ENCODE data around the gene BACH2.

The BACH2 gene

GRCh38 chr6:90322976-90323474 lies 26.4 kb upstream of the BACH2 start:
- no peak overlapping the region for H3K9ac ChIP-seq (ENCODE audit: low read length)
- peaks cover 3% of the 10 kb centered on the region; the same call in 1 of the 2 replicates for H3K4me1 ChIP-seq (ENCODE audit: control insufficient read depth, insufficient read depth, low read length)
- no peak overlapping the region for H3K27ac ChIP-seq (ENCODE audit: low read depth, low read length)
- no peaks in the 10 kb centered on the region for H3K9me3 ChIP-seq (ENCODE audit: control insufficient read depth, insufficient read depth, low read depth, low read length)
- no peak overlapping the region for H3K4me3 ChIP-seq (ENCODE audit: low read depth, low read length)
- H3K27me3 ChIP-seq (ENCODE audit: control insufficient read depth, insufficient read depth, low read length), result no peaks in the 10 kb centered on the region
- no peaks in the 10 kb centered on the region for H3K36me3 ChIP-seq (ENCODE audit: control insufficient read depth, insufficient read depth, low read length)

- Histone ChIP-seq H3K36me3 (ENCODE audit: control insufficient read depth, insufficient read depth, low read length) (no peaks in the 10 kb centered on the region), H3K27me3 (ENCODE audit: control insufficient read depth, insufficient read depth, low read length) (no peaks in the 10 kb centered on the region), H3K9ac (ENCODE audit: low read length) (no peak overlapping the region), H3K9me3 (ENCODE audit: control insufficient read depth, insufficient read depth, low read depth, low read length) (no peaks in the 10 kb centered on the region), H3K4me1 (ENCODE audit: control insufficient read depth, insufficient read depth, low read length) (no peaks in the 10 kb centered on the region), H3K4me3 (ENCODE audit: low read depth, low read length) (no peak overlapping the region), H3K27ac (ENCODE audit: low read depth, low read length) (no peak overlapping the region)
Observed at GRCh38 chr6:90319979-90320685, 23.5 kb upstream of the BACH2 start.

GRCh38 chr6:90319044-90319443 lies 22.4 kb upstream of the BACH2 start:
- H3K4me1 ChIP-seq (ENCODE audit: control insufficient read depth, insufficient read depth, low read length), result no peaks in the 10 kb centered on the region
- no peak overlapping the region for H3K4me3 ChIP-seq (ENCODE audit: low read depth, low read length)
- no peak overlapping the region for H3K27ac ChIP-seq (ENCODE audit: low read depth, low read length)

GRCh38 chr6:90315986-90316385 lies 19.3 kb upstream of the BACH2 start:
- Histone ChIP-seq H3K27me3 (ENCODE audit: control insufficient read depth, insufficient read depth, low read length) (no peaks in the 10 kb centered on the region), H3K27ac (ENCODE audit: low read depth, low read length) (no peak overlapping the region), H3K9me3 (ENCODE audit: control insufficient read depth, insufficient read depth, low read depth, low read length) (no peaks in the 10 kb centered on the region), H3K9ac (ENCODE audit: low read length) (no peak overlapping the region), H3K4me3 (ENCODE audit: low read depth, low read length) (no peak overlapping the region), H3K4me1 (ENCODE audit: control insufficient read depth, insufficient read depth, low read length) (no peaks in the 10 kb centered on the region), H3K36me3 (ENCODE audit: control insufficient read depth, insufficient read depth, low read length) (no peaks in the 10 kb centered on the region)

More at GRCh38 chr6:90319044-90319443, 22.4 kb upstream of the BACH2 start:
- Histone ChIP-seq H3K9me3 (ENCODE audit: control insufficient read depth, insufficient read depth, low read depth, low read length) (no peaks in the 10 kb centered on the region), H3K9ac (ENCODE audit: low read length) (no peak overlapping the region), H3K36me3 (ENCODE audit: control insufficient read depth, insufficient read depth, low read length) (no peaks in the 10 kb centered on the region), H3K27me3 (ENCODE audit: control insufficient read depth, insufficient read depth, low read length) (no peaks in the 10 kb centered on the region)

- no peaks in the 10 kb centered on the region for H3K9me3 ChIP-seq (ENCODE audit: control insufficient read depth, insufficient read depth, low read depth, low read length)
- H3K4me1 ChIP-seq (ENCODE audit: control insufficient read depth, insufficient read depth, low read length), result no peaks in the 10 kb centered on the region
- H3K9ac ChIP-seq (ENCODE audit: low read length), result no peak overlapping the region
- no peak overlapping the region for H3K27ac ChIP-seq (ENCODE audit: low read depth, low read length)
- no peak overlapping the region for H3K4me3 ChIP-seq (ENCODE audit: low read depth, low read length)
- H3K36me3 ChIP-seq (ENCODE audit: control insufficient read depth, insufficient read depth, low read length), result no peaks in the 10 kb centered on the region
- no peaks in the 10 kb centered on the region for H3K27me3 ChIP-seq (ENCODE audit: control insufficient read depth, insufficient read depth, low read length)
Observed at GRCh38 chr6:90315354-90315950, 18.8 kb upstream of the BACH2 start.

GRCh38 chr6:90314514-90314913 lies 17.9 kb upstream of the BACH2 start:
- Histone ChIP-seq H3K4me3 (ENCODE audit: low read depth, low read length) (no peak overlapping the region), H3K4me1 (ENCODE audit: control insufficient read depth, insufficient read depth, low read length) (no peaks in the 10 kb centered on the region), H3K9ac (ENCODE audit: low read length) (no peak overlapping the region), H3K9me3 (ENCODE audit: control insufficient read depth, insufficient read depth, low read depth, low read length) (no peaks in the 10 kb centered on the region), H3K27ac (ENCODE audit: low read depth, low read length) (no peak overlapping the region), H3K27me3 (ENCODE audit: control insufficient read depth, insufficient read depth, low read length) (no peaks in the 10 kb centered on the region), H3K36me3 (ENCODE audit: control insufficient read depth, insufficient read depth, low read length) (no peaks in the 10 kb centered on the region)

- H3K4me1 ChIP-seq (ENCODE audit: control insufficient read depth, insufficient read depth, low read length), result no peaks in the 10 kb centered on the region
- H3K36me3 ChIP-seq (ENCODE audit: control insufficient read depth, insufficient read depth, low read length), result no peaks in the 10 kb centered on the region
- H3K4me3 ChIP-seq (ENCODE audit: low read depth, low read length), result no peak overlapping the region
- no peak overlapping the region for H3K9ac ChIP-seq (ENCODE audit: low read length)
- H3K27me3 ChIP-seq (ENCODE audit: control insufficient read depth, insufficient read depth, low read length), result no peaks in the 10 kb centered on the region
- no peaks in the 10 kb centered on the region for H3K9me3 ChIP-seq (ENCODE audit: control insufficient read depth, insufficient read depth, low read depth, low read length)
- H3K27ac ChIP-seq (ENCODE audit: low read depth, low read length), result no peak overlapping the region
Observed at GRCh38 chr6:90311569-90311968, 14.9 kb upstream of the BACH2 start.

GRCh38 chr6:90305800-90306448 lies 9.3 kb upstream of the BACH2 start:
- Histone ChIP-seq H3K9me3 (ENCODE audit: control insufficient read depth, insufficient read depth, low read depth, low read length) (no peaks in the 10 kb centered on the region), H3K4me3 (ENCODE audit: low read depth, low read length) (no peak overlapping the region), H3K27ac (ENCODE audit: low read depth, low read length) (no peak overlapping the region), H3K27me3 (ENCODE audit: control insufficient read depth, insufficient read depth, low read length) (no peaks in the 10 kb centered on the region), H3K9ac (ENCODE audit: low read length) (no peak overlapping the region), H3K4me1 (ENCODE audit: control insufficient read depth, insufficient read depth, low read length) (peaks cover 9% of the 10 kb centered on the region; the same call in 1 of the 2 replicates), H3K36me3 (ENCODE audit: control insufficient read depth, insufficient read depth, low read length) (no peaks in the 10 kb centered on the region)

- Histone ChIP-seq H3K9me3 (ENCODE audit: control insufficient read depth, insufficient read depth, low read depth, low read length) (no peaks in the 10 kb centered on the region), H3K4me1 (ENCODE audit: control insufficient read depth, insufficient read depth, low read length) (peaks cover 9% of the 10 kb centered on the region), H3K4me3 (ENCODE audit: low read depth, low read length) (no peak overlapping the region), H3K27me3 (ENCODE audit: control insufficient read depth, insufficient read depth, low read length) (no peaks in the 10 kb centered on the region), H3K27ac (ENCODE audit: low read depth, low read length) (no peak overlapping the region), H3K36me3 (ENCODE audit: control insufficient read depth, insufficient read depth, low read length) (no peaks in the 10 kb centered on the region), H3K9ac (ENCODE audit: low read length) (no peak overlapping the region)
Observed at GRCh38 chr6:90304308-90304707, 7.7 kb upstream of the BACH2 start.

- Histone ChIP-seq H3K27me3 (ENCODE audit: control insufficient read depth, insufficient read depth, low read length) (no peaks in the 10 kb centered on the region), H3K4me3 (ENCODE audit: low read depth, low read length) (no peak overlapping the region)
Observed at GRCh38 chr6:90303039-90303438, 6.4 kb upstream of the BACH2 start.

GRCh38 chr6:90302320-90302719 lies 5.7 kb upstream of the BACH2 start:
- H3K27ac ChIP-seq (ENCODE audit: low read depth, low read length), result no peak overlapping the region
- H3K4me3 ChIP-seq (ENCODE audit: low read depth, low read length), result no peak overlapping the region
- no peak overlapping the region for H3K9ac ChIP-seq (ENCODE audit: low read length)
- peaks cover 28% of the 10 kb centered on the region for H3K4me1 ChIP-seq (ENCODE audit: control insufficient read depth, insufficient read depth, low read length)
- no peaks in the 10 kb centered on the region for H3K36me3 ChIP-seq (ENCODE audit: control insufficient read depth, insufficient read depth, low read length)
- no peaks in the 10 kb centered on the region for H3K9me3 ChIP-seq (ENCODE audit: control insufficient read depth, insufficient read depth, low read depth, low read length)
- H3K27me3 ChIP-seq (ENCODE audit: control insufficient read depth, insufficient read depth, low read length), result no peaks in the 10 kb centered on the region

More at GRCh38 chr6:90303039-90303438, 6.4 kb upstream of the BACH2 start:
- no peaks in the 10 kb centered on the region for H3K36me3 ChIP-seq (ENCODE audit: control insufficient read depth, insufficient read depth, low read length)
- H3K4me1 ChIP-seq (ENCODE audit: control insufficient read depth, insufficient read depth, low read length), result peaks cover 22% of the 10 kb centered on the region
- no peaks in the 10 kb centered on the region for H3K9me3 ChIP-seq (ENCODE audit: control insufficient read depth, insufficient read depth, low read depth, low read length)
- H3K27ac ChIP-seq (ENCODE audit: low read depth, low read length), result no peak overlapping the region
- no peak overlapping the region for H3K9ac ChIP-seq (ENCODE audit: low read length)

All from HUES6 (cell line).